ENCODE data around the gene SNRNP200.

Gene SNRNP200

DNA sequence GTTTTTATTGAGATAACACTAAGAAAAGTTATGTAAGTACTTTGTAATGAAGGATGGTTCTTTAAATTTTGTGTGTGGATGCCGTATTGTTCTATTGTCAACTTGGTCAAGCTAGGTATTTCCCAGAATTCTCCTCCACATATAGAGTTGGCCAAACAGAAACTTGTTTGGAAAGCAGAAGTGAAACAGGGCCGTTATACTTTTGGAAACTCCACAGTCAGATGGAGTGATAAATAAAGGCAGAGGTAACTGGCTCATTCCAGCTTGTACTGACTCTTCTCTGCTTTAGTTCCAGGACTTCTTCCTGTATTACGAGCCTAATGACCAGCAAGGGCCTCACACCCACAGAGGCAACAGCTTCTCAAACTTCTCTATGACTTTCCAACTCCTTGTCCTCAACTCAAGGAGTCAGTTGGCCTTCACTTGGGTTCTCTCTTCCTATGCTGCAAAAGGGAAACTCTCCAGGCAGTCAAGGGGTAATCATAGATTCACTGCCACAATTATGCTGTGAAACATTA lies 80.3 kb downstream of the SNRNP200 start:
- in situ Hi-C loops (cut with HindIII; ENCODE audit: low sequenced_read_pairs), result loop anchor here (5.0 kb wide), 1 partner anchor 37 kb away; no protein-coding TSS in a partner anchor

All from endothelial cell of hepatic sinusoid (primary cell).